Measurements from ENCODE around the gene BAZ1B. TPM values are rescaled to one million over a fixed set of nuclear protein-coding genes. Genes with fewer than 3 reads are reported as not detected.
A peak's percentile ranks its signal among the peaks of the same experiment; 100 is the strongest.
"Not testable (repeated sequence)": the region's sequence is repeated elsewhere in the genome, so short reads cannot be mapped to it uniquely, and the experiment has no call there.

BAZ1B gene
- total and polyA plus RNA-seq, 8 donors = 51.7 to 84.8 (median 72.8) TPM

- DNase-seq = peak; percentile 64 to 93 (median 76)
- H3K4me3 ChIP-seq = peak within 1 kb of the TSS; percentile 55 to 77
- H3K9me3 ChIP-seq = no peaks in the 10 kb centered on the region
- peak within 1 kb of the TSS; percentile 97 for H3K27ac ChIP-seq
- ATAC-seq = peak; percentile 72
- peaks cover 14 to 37% of the 10 kb centered on the region in 2 donors for H3K4me1 ChIP-seq
- H3K36me3 ChIP-seq = peaks cover 0 to 19% of the 10 kb centered on the region in 2 donors
- TF ChIP-seq CTCF (IDR thresholded peaks at IDR 0.05) = no peak
- intact Hi-C loops (cut with DNase I) = no loop called here
- H3K27me3 ChIP-seq = no peaks in the 10 kb centered on the region
Observed at GRCh38 chr7:73557397-73558257, 35.5 kb upstream of the BAZ1B start, which contains the start of gene BCL7B. BCL7B (minus strand) TSS chr7:73557690; CDS start chr7:73557578, 112 bp downstream.

- DNase-seq = peak; percentile 82 to 99 (median 94)
- Histone ChIP-seq H3K36me3 (peaks cover 0 to 23% of the 10 kb centered on the region in 2 donors), H3K9me3 (no peaks in the 10 kb centered on the region), H3K27me3 (no peaks in the 10 kb centered on the region), H3K27ac (peak overlapping the region; percentile 97), H3K4me3 (peak overlapping the region; percentile 55 to 77), H3K4me1 (peaks cover 14 to 37% of the 10 kb centered on the region in 2 donors)
- ATAC-seq = peak; percentile 97
- no peak for TF ChIP-seq CTCF (IDR thresholded peaks at IDR 0.05)
- intact Hi-C loops (cut with DNase I) = no loop called here
Observed at GRCh38 chr7:73557108-73557396, 35.0 kb upstream of the BAZ1B start.

- TF ChIP-seq CTCF (IDR thresholded peaks at IDR 0.05) = no peak
- Histone ChIP-seq H3K27me3 (no peaks in the 10 kb centered on the region), H3K36me3 (peaks cover 0 to 29% of the 10 kb centered on the region in 2 donors), H3K4me3 (peak overlapping the region; percentile 55 to 77), H3K9me3 (no peaks in the 10 kb centered on the region), H3K4me1 (peaks cover 14 to 37% of the 10 kb centered on the region in 2 donors), H3K27ac (peak overlapping the region; percentile 97)
- ATAC-seq = no peak
- intact Hi-C loops (cut with DNase I) = no loop called here
- no peak for DNase-seq
Observed at GRCh38 chr7:73556208-73557107, 34.4 kb upstream of the BAZ1B start.

- Histone ChIP-seq H3K4me1 (peaks cover 14 to 41% of the 10 kb centered on the region in 2 donors), H3K27me3 (no peaks in the 10 kb centered on the region), H3K36me3 (peaks cover 0 to 37% of the 10 kb centered on the region in 2 donors), H3K4me3 (peak overlapping the region in 1 of 2 donors; percentile 77), H3K27ac (peak overlapping the region; percentile 97), H3K9me3 (no peaks in the 10 kb centered on the region)
- no peak for DNase-seq
- no peak for TF ChIP-seq CTCF (IDR thresholded peaks at IDR 0.05)
- intact Hi-C loops (cut with DNase I) = no loop called here
- no peak for ATAC-seq
Observed at GRCh38 chr7:73555411-73555982, 33.4 kb upstream of the BAZ1B start.

- ATAC-seq; intact Hi-C loops (cut with DNase I); DNase-seq; H3K9me3 ChIP-seq; H3K4me3 ChIP-seq; H3K27ac ChIP-seq; H3K27me3 ChIP-seq: not testable (repeated sequence)
- Histone ChIP-seq H3K4me1 (peaks cover 0 to 34% of the 10 kb centered on the region in 2 donors), H3K36me3 (peaks cover 0 to 89% of the 10 kb centered on the region in 2 donors)
Observed at GRCh38 chr7:73550093-73550492, 28.0 kb upstream of the BAZ1B start.

Data from left lung (tissue), 10 donors.